Astrocyte (in vitro differentiated cells and primary cell): ENCODE measurements around the gene DHX35. TPM values are rescaled to one million over a fixed set of nuclear protein-coding genes. Genes with fewer than 3 reads are reported as not detected.

ENCODE experiments used
- DNase-seq: peaks from one replicate; pipeline ENCODE4 v3.0.0-alpha.2; 2010; ENCODE audit warnings: low read depth
- FAIRE-seq: peaks from 2 replicates; lab custom pipeline; 2011; peaks lifted over from hg19 to GRCh38; lab: Jason Lieb, UNC
- H2AFZ ChIP-seq: 2 replicates; pipeline ENCODE4 v1.6.0; 2012; ENCODE audit warnings: low read depth, low read length, inconsistent platforms
- H3K27ac ChIP-seq: 2 replicates; pipeline ENCODE4 v1.5.1; 2011; ENCODE audit warnings: low read depth, low read length, inconsistent platforms
- H3K27me3 ChIP-seq: 2 replicates; pipeline ENCODE4 v1.6.0; 2011; ENCODE audit warnings: low read length, inconsistent platforms; ENCODE audit not compliant: insufficient read depth
- H3K36me3 ChIP-seq: 2 replicates; pipeline ENCODE4 v1.5.1; 2011; ENCODE audit warnings: low read length, inconsistent platforms; ENCODE audit not compliant: insufficient read depth
- H3K4me1 ChIP-seq: 2 replicates; pipeline ENCODE4 v1.5.1; 2011; ENCODE audit warnings: low read length, inconsistent platforms; ENCODE audit not compliant: insufficient read depth
- H3K4me2 ChIP-seq: 2 replicates; pipeline ENCODE4 v1.6.0; 2012; ENCODE audit warnings: low read length, inconsistent platforms
- H3K4me3 ChIP-seq: 2 replicates; pipeline ENCODE4 v1.5.1; 2011; ENCODE audit warnings: low read depth, mild to moderate bottlenecking, low read length, inconsistent platforms; ENCODE audit not compliant: insufficient read depth
- H3K79me2 ChIP-seq: 2 replicates; pipeline ENCODE4 v1.6.0; 2012; ENCODE audit warnings: mild to moderate bottlenecking, low read length, inconsistent platforms; ENCODE audit not compliant: insufficient read depth
- H3K9ac ChIP-seq: 2 replicates; pipeline ENCODE4 v1.6.0; 2012; ENCODE audit warnings: mild to moderate bottlenecking, low read length, inconsistent platforms
- H3K9me3 ChIP-seq: 2 replicates; pipeline ENCODE4 v1.5.1; 2012; ENCODE audit warnings: low read depth, mild to moderate bottlenecking, low read length, inconsistent platforms; ENCODE audit not compliant: insufficient read depth
- H4K20me1 ChIP-seq: 2 replicates; pipeline ENCODE4 v1.6.0; 2012; ENCODE audit warnings: low read length, inconsistent platforms; ENCODE audit not compliant: insufficient read depth
- H3K27ac Mint-ChIP-seq: one replicate; pipeline ENCODE4 v1.8.0; 2021; ENCODE audit warnings: mild to moderate bottlenecking, mixed read lengths; ENCODE audit not compliant: unreplicated experiment
- H3K27me3 Mint-ChIP-seq: one replicate; pipeline ENCODE4 v1.8.0; 2021; ENCODE audit warnings: low read depth, mixed read lengths; ENCODE audit not compliant: unreplicated experiment
- H3K36me3 Mint-ChIP-seq: one replicate; pipeline ENCODE4 v1.8.0; 2021; ENCODE audit warnings: low read depth, mixed read lengths; ENCODE audit not compliant: unreplicated experiment
- H3K4me1 Mint-ChIP-seq: one replicate; pipeline ENCODE4 v1.8.0; 2021; ENCODE audit warnings: low read depth, mixed read lengths; ENCODE audit not compliant: unreplicated experiment
- H3K4me3 Mint-ChIP-seq: one replicate; pipeline ENCODE4 v1.8.0; 2021; ENCODE audit warnings: mild to moderate bottlenecking, moderate library complexity, mixed read lengths; ENCODE audit not compliant: unreplicated experiment
- H3K9me3 Mint-ChIP-seq: one replicate; pipeline ENCODE4 v1.8.0; 2021; ENCODE audit warnings: mild to moderate bottlenecking, mixed read lengths; ENCODE audit not compliant: unreplicated experiment
- CTCF ChIP-seq: IDR thresholded peaks from 2 replicates; pipeline ENCODE4 v1.5.1; 2011; ENCODE audit warnings: low read depth, mild to moderate bottlenecking, inconsistent platforms, low read length, moderate library complexity; ENCODE audit not compliant: insufficient read depth
- EZH2 ChIP-seq: IDR thresholded peaks from 2 replicates; pipeline ENCODE4 v1.6.1; 2012; ENCODE audit warnings: mild to moderate bottlenecking, low read length, inconsistent platforms; ENCODE audit not compliant: insufficient read depth
- total RNA-seq: library from RNA; stranded (reverse); gene quantifications from 2 replicates; pipeline ENCODE4 v1.2.1, GENCODE V29; 2021

The DHX35 gene
- total RNA-seq, 1 donor from 2014 or later = 7.8 TPM

GRCh38 chr20:38952153-38952552 lies 10.0 kb upstream of the DHX35 start:
- Histone ChIP-seq H3K9me3 (no peaks in the 10 kb centered on the region), H4K20me1 (no peaks in the 10 kb centered on the region), H3K27me3 (no peaks in the 10 kb centered on the region), H3K4me2 (no peak overlapping the region), H3K27ac (no peak overlapping the region), H2AFZ (no peak overlapping the region), H3K9ac (no peak overlapping the region), H3K4me1 (no peaks in the 10 kb centered on the region), H3K79me2 (peaks cover 8% of the 10 kb centered on the region), H3K36me3 (peaks cover 5% of the 10 kb centered on the region), H3K4me3 (no peak overlapping the region)
- TF ChIP-seq EZH2 (no peak), CTCF (no peak)
- Mint-ChIP-seq H3K27ac (no peak overlapping the region), H3K36me3 (no peaks in the 10 kb centered on the region), H3K4me1 (no peaks in the 10 kb centered on the region), H3K4me3 (no peak overlapping the region), H3K9me3 (no peaks in the 10 kb centered on the region), H3K27me3 (no peaks in the 10 kb centered on the region)
- no peak for FAIRE-seq
- DNase-seq = no peak

GRCh38 chr20:38953630-38954340 lies 8.4 kb upstream of the DHX35 start:
- H3K27ac ChIP-seq = no peak overlapping the region
- no peaks in the 10 kb centered on the region for H4K20me1 ChIP-seq
- H3K4me3 Mint-ChIP-seq = no peak overlapping the region
- no peak for FAIRE-seq
- H2AFZ ChIP-seq = no peak overlapping the region
- no peaks in the 10 kb centered on the region for H3K36me3 Mint-ChIP-seq
- no peaks in the 10 kb centered on the region for H3K27me3 ChIP-seq
- peaks cover 5% of the 10 kb centered on the region for H3K36me3 ChIP-seq
- H3K9me3 ChIP-seq = no peaks in the 10 kb centered on the region
- H3K27ac Mint-ChIP-seq = no peak overlapping the region
- no peak overlapping the region for H3K4me3 ChIP-seq
- TF ChIP-seq CTCF (no peak), EZH2 (no peak)
- no peak for DNase-seq
- H3K9ac ChIP-seq = no peak overlapping the region
- H3K79me2 ChIP-seq = peaks cover 8% of the 10 kb centered on the region
- no peaks in the 10 kb centered on the region for H3K9me3 Mint-ChIP-seq
- H3K27me3 Mint-ChIP-seq = no peaks in the 10 kb centered on the region
- no peak overlapping the region for H3K4me2 ChIP-seq
- no peaks in the 10 kb centered on the region for H3K4me1 Mint-ChIP-seq
- H3K4me1 ChIP-seq = no peaks in the 10 kb centered on the region

GRCh38 chr20:38957235-38957876 lies 4.8 kb upstream of the DHX35 start:
- no peak for DNase-seq
- H3K4me1 ChIP-seq = no peaks in the 10 kb centered on the region
- H3K79me2 ChIP-seq = peaks cover 2% of the 10 kb centered on the region
- FAIRE-seq = no peak
- H3K36me3 ChIP-seq = no peaks in the 10 kb centered on the region
- H3K9ac ChIP-seq = no peak overlapping the region
- H3K27me3 ChIP-seq = no peaks in the 10 kb centered on the region
- Mint-ChIP-seq H3K9me3 (no peaks in the 10 kb centered on the region), H3K4me3 (no peak overlapping the region), H3K27ac (no peak overlapping the region), H3K27me3 (no peaks in the 10 kb centered on the region), H3K36me3 (no peaks in the 10 kb centered on the region), H3K4me1 (no peaks in the 10 kb centered on the region)
- TF ChIP-seq CTCF (no peak), EZH2 (no peak)
- H3K4me3 ChIP-seq = no peak overlapping the region
- no peak overlapping the region for H3K27ac ChIP-seq
- H4K20me1 ChIP-seq = no peaks in the 10 kb centered on the region
- H3K4me2 ChIP-seq = no peak overlapping the region
- H3K9me3 ChIP-seq = no peaks in the 10 kb centered on the region
- no peak overlapping the region for H2AFZ ChIP-seq
